Upper lobe of left lung (tissue), 4 donors: ENCODE measurements around the gene SLC35B2.

Experiments
- POLR2A ChIP-seq, 4 donors: fragments of 450-650 bp; IDR thresholded peaks; one replicate each; pipeline ENCODE4 v1.5.1; 2016 to 2017; ENCODE audit warnings: antibody characterized with exemption in 4 of 4, mild to moderate bottlenecking in 2 of 4
- POLR2AphosphoS5 ChIP-seq, 2 donors: sonication (generic); formaldehyde crosslinking; IDR thresholded peaks; one replicate each; pipeline ENCODE4 v1.5.1; 2017; ENCODE audit warnings: antibody characterized with exemption in 2 of 2
- TF ChIP-seq, protein P1 (sequence below), 6 experiments: fragments of 450-650 bp in 4 of 6; fragments of 200-600 bp in 2 of 6; sonication (generic) in 2 of 6; IDR thresholded peaks; one replicate each; pipeline ENCODE4 v1.5.1; 2016 to 2019; ENCODE audit warnings: antibody characterized with exemption in 6 of 6

- TF ChIP-seq, protein P1, sequence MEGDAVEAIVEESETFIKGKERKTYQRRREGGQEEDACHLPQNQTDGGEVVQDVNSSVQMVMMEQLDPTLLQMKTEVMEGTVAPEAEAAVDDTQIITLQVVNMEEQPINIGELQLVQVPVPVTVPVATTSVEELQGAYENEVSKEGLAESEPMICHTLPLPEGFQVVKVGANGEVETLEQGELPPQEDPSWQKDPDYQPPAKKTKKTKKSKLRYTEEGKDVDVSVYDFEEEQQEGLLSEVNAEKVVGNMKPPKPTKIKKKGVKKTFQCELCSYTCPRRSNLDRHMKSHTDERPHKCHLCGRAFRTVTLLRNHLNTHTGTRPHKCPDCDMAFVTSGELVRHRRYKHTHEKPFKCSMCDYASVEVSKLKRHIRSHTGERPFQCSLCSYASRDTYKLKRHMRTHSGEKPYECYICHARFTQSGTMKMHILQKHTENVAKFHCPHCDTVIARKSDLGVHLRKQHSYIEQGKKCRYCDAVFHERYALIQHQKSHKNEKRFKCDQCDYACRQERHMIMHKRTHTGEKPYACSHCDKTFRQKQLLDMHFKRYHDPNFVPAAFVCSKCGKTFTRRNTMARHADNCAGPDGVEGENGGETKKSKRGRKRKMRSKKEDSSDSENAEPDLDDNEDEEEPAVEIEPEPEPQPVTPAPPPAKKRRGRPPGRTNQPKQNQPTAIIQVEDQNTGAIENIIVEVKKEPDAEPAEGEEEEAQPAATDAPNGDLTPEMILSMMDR (IDR thresholded peaks at IDR 0.05): no peak
- TF ChIP-seq POLR2AphosphoS5 (IDR thresholded peaks at IDR 0.05) (no peak), POLR2A (IDR thresholded peaks at IDR 0.05) (no peak)
Observed at GRCh38 chr6:44224965-44225305, 32.4 kb downstream of the SLC35B2 start.
